Mucosa of stomach (tissue), 1 donor: Measurements from ENCODE around the gene FAM180B.
"Not testable (repeated sequence)": the region's sequence is repeated elsewhere in the genome, so short reads cannot be mapped to it uniquely, and the experiment has no call there.

ENCODE experiments used
- H3K27me3 ChIP-seq: one replicate; pipeline ENCODE4 v1.7.0; 2013; ENCODE audit warnings: mild to moderate bottlenecking, low read length; ENCODE audit not compliant: control insufficient read depth, insufficient read depth
- H3K36me3 ChIP-seq: one replicate; pipeline ENCODE4 v1.7.0; 2013; ENCODE audit warnings: low read length; ENCODE audit not compliant: control insufficient read depth, insufficient read depth
- H3K4me1 ChIP-seq: one replicate; pipeline ENCODE4 v1.7.0; 2013; ENCODE audit warnings: mild to moderate bottlenecking, low read length; ENCODE audit not compliant: control insufficient read depth, insufficient read depth
- H3K4me3 ChIP-seq: one replicate; pipeline ENCODE4 v1.7.0; 2013; ENCODE audit warnings: low read length
- H3K9ac ChIP-seq: one replicate; pipeline ENCODE4 v1.7.0; 2013; ENCODE audit warnings: mild to moderate bottlenecking, low read length, moderate library complexity
- H3K9me3 ChIP-seq: one replicate; pipeline ENCODE4 v1.7.0; 2013; ENCODE audit warnings: mild to moderate bottlenecking, low read length, moderate library complexity; ENCODE audit not compliant: control insufficient read depth
- donor health status: Pancreatic carcinoma.

Gene FAM180B

DNA sequence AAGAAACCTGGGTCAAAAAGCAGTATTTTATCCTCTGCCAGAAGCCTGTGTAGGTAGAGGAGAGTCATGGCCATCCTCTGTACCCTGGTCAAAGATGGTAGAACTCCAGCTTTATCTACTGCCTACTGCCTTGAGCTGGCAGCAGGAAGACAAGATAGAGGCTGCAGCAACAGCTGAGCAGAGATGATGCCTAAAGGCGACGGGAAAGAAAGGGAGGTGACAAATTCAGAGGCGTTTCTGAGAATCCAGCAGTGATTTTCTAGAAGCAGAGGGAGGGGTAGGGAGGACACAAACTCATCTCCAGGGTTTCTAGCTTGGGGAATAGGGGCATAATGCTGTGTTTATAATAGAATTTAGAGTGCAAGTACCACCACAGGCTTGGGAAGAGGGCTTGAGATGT is 23.2 kb downstream of the FAM180B start:
- Histone ChIP-seq H3K9me3 (no peaks in the 10 kb centered on the region), H3K9ac (no peak overlapping the region), H3K27me3 (no peaks in the 10 kb centered on the region), H3K4me1 (no peaks in the 10 kb centered on the region), H3K4me3 (no peak overlapping the region), H3K36me3 (no peaks in the 10 kb centered on the region)

DNA sequence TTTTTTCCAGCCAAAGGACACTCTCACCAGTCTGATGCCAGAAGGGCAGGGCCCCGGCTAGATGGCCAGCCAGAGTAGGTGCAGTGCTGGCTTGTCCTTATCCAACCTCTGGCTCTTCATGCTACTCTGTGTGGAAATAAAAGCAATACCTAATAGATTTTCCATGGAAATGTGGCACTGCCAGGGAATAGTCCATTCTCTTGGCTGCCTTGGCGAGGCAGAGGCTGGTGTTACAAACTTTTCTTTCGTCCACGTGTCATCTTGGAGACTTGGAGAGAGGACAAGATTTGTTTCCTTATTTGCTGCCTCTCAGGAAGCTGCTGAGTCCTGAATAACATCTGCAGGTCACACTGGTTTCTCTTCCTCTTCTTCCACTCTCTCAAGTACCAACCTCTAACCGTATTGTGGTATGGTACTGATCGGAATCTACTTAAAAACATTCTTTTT is 24.9 kb downstream of the FAM180B start:
- H3K36me3 ChIP-seq = no peaks in the 10 kb centered on the region
- no peak overlapping the region for H3K9ac ChIP-seq
- H3K4me3 ChIP-seq = no peak overlapping the region
- no peaks in the 10 kb centered on the region for H3K4me1 ChIP-seq
- H3K9me3 ChIP-seq = no peaks in the 10 kb centered on the region
- no peaks in the 10 kb centered on the region for H3K27me3 ChIP-seq

DNA sequence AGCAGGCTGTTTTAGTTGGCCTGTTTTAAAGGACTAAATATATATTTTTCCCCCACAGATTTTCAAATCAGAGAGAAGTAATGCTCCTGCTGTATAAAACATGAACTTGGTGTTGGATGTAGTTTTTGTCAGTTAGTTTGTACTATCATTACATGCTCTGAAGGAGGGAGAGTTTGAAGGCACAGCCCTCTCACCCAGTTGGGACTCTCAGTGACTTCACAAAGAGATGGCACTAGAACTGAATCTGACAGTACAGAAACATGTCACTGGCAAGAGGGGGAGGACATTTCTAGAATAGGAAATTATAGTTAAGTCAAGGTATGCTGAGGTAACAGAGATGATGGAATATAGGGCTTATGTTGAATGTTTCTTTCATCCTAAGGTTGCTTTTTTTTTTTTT is 28.8 kb downstream of the FAM180B start:
- Histone ChIP-seq H3K36me3 (no peaks in the 10 kb centered on the region), H3K9ac (no peak overlapping the region), H3K27me3 (no peaks in the 10 kb centered on the region), H3K4me1 (no peaks in the 10 kb centered on the region), H3K4me3 (no peak overlapping the region), H3K9me3 (no peaks in the 10 kb centered on the region)

DNA sequence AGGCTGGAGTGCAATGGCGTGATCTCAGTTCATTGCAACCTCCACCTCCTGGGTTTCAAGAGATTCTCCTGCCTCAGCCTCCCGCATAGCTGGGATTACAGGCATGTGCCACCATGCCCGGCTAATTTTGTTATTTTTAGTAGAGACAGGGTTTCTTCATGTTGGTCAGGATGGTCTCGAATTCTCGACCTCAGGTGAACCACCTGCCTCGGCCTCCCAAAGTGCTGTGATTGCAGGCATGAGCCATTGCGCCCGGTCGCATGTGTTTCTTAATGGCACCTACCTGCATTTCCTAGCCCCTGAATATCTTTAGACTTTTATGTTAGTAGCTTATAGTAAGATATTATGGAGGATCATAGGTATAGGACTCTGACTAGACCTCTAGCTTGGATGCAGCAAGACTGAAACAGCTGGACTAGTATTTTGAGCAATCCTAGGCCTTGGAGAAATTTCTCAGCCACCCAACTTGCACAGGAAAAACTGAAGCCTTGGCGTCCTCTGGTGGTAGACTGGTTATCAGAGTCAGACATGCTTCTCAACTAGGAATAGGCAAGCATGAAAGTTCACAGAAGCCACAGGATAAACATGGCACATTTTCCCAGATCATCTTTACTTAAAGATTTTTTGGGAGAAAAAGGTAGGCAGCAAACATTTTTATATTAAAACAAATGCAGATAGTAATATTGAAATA is 30.4 kb downstream of the FAM180B start:
- Histone ChIP-seq H3K9ac (no peak overlapping the region), H3K9me3 (no peaks in the 10 kb centered on the region), H3K4me1 (no peaks in the 10 kb centered on the region), H3K36me3 (no peaks in the 10 kb centered on the region), H3K4me3 (no peak overlapping the region), H3K27me3 (no peaks in the 10 kb centered on the region)

DNA sequence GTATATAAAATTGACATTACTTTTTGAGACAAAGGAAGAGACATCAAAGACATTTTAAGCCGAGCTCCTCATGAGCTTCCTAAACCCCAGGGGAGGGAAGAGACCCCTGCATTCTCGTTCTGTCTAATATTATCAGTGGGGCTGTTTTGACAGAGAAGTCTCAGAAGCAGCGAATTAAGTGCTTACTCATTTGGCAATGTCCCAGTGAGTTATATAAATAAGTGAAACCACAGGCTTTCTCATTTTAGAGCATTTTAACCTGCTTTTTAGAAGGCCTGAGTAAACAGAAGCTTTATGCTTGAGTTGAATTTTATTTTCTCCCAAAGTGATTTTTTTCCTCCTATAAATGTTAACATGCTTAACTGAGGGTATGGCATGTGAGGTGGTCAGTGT is 30.9 kb downstream of the FAM180B start:
- no peaks in the 10 kb centered on the region for H3K9me3 ChIP-seq
- H3K9ac ChIP-seq = no peak overlapping the region
- no peak overlapping the region for H3K4me3 ChIP-seq
- H3K36me3 ChIP-seq = no peaks in the 10 kb centered on the region
- H3K4me1 ChIP-seq = no peaks in the 10 kb centered on the region
- H3K27me3 ChIP-seq = no peaks in the 10 kb centered on the region

DNA sequence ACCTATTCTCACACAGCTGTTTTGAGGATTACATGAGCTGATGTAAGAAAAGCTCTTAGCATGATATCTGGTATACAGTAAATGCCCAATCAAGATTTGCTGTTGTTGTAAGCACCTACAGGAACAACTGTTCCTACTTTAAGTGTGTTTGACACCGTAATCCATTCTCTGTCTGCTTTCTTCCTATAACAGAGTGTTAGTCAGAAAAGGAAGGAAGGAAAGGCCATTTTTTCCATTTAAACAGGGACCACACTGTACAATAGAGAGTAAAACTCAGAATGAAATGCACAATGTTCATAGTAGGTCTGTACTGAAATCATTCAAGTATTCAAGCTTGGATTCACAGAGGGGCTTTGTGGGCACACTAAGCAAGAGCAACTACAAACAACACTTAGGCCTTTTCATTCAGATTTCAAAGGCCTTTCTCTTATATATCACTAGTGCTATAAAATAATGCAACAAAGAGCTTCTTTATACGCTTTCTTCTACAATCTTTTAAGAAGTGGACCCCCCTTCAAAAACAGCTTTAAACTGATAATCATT is 34.4 kb downstream of the FAM180B start:
- no peak overlapping the region for H3K4me3 ChIP-seq
- no peaks in the 10 kb centered on the region for H3K9me3 ChIP-seq
- no peaks in the 10 kb centered on the region for H3K36me3 ChIP-seq
- no peaks in the 10 kb centered on the region for H3K4me1 ChIP-seq
- no peak overlapping the region for H3K9ac ChIP-seq
- no peaks in the 10 kb centered on the region for H3K27me3 ChIP-seq

DNA sequence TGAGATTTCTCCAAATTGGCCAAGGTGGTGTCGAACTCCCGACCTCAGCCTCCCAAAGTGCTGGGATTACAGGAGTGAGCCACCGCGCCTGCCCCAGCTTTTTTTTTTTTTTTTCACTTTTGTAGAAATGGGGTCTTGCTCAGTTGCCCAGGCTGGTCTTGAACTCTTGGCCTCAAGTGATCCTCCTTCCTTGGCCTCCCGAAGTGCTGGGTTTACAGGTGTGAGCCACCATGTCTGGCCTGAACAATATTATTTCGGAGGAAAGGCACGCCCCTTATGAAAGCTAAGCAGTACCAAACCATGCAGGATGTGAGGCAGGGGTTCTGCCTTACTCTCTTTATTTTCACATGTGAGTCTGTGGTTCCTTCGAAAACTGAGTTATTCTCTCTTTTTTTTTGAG is 39.8 kb downstream of the FAM180B start:
- no peaks in the 10 kb centered on the region for H3K9me3 ChIP-seq
- no peak overlapping the region for H3K4me3 ChIP-seq
- H3K27me3 ChIP-seq = no peaks in the 10 kb centered on the region
- no peaks in the 10 kb centered on the region for H3K36me3 ChIP-seq
- no peak overlapping the region for H3K9ac ChIP-seq
- H3K4me1 ChIP-seq = no peaks in the 10 kb centered on the region

DNA sequence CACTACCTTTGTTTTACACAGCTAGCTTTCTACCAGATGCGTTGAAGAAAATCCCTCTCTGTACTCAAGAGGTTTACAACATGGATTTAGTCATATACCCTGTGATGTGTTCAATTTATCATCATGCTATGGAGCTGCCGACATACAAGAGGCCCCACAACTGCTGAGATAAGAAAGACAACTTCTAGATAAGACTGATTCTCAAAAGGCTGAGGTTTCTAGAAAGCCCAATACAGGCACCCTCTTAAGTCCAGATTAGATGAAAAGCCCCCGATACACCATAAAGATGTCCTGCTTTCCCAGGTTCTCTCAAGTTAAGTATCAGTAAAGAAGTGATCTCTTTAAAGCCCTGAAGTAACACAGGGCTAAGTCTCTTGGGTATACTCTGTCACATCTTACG is 41.5 kb downstream of the FAM180B start:
- H3K4me3 ChIP-seq = no peak overlapping the region
- no peaks in the 10 kb centered on the region for H3K4me1 ChIP-seq
- no peaks in the 10 kb centered on the region for H3K27me3 ChIP-seq
- H3K9me3 ChIP-seq = no peaks in the 10 kb centered on the region
- H3K36me3 ChIP-seq = no peaks in the 10 kb centered on the region
- H3K9ac ChIP-seq = no peak overlapping the region

DNA sequence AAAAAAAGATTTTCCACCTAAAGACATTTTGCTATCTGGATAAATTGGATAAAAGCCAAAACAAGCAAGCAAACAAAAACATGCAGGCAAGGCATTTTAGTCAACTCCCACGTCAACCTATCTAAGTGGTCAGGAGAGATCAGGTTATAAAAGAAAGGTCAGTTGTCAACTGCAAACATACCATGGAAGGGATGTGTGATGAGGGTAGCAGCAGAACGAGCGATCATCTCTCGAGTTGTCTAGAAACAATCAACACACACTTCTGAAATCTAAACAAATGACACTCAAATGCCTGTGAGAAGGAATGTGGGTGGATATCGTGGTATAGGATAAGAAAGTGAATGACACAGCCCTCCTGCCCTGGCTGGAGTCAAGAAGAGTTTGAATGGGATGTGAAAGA is 45.0 kb downstream of the FAM180B start:
- Histone ChIP-seq H3K36me3 (no peaks in the 10 kb centered on the region), H3K27me3 (no peaks in the 10 kb centered on the region), H3K9ac (no peak overlapping the region), H3K4me1 (no peaks in the 10 kb centered on the region), H3K4me3 (no peak overlapping the region), H3K9me3 (no peaks in the 10 kb centered on the region)

DNA sequence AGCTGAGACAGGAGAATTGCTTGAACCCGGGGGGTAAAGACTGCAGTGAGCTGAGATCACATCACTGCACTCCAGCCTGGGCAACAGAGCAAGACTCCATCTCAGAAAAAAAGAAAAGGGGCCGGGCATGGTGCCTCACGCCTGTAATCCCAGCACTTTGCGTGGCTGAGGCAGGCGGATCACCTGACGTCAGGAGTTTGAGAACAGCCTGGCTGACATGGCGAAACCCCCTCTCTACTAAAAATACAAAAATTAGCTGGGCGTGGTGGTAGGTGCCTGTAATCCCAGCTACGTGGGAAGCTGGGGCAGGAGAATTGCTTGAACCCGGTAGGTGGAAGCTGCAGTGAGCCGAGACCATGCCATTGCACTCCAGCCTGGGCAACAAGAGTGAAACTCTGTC is 49.9 kb downstream of the FAM180B start:
- not testable (repeated sequence) for H3K36me3 ChIP-seq

More for the DNA sequence above, 49.9 kb downstream of the FAM180B start:
- not testable (repeated sequence) for H3K4me3 ChIP-seq, H3K9me3 ChIP-seq, H3K4me1 ChIP-seq, H3K9ac ChIP-seq, H3K27me3 ChIP-seq
